Spleen (tissue), 7 donors: ENCODE results near the gene PAX5.

ENCODE experiments used
- CTCF ChIP-seq, 11 experiments: fragments of 200-600 bp in 7 of 11; fragments of 450-650 bp in 4 of 11; sonication (generic) in 4 of 11; IDR thresholded peaks in 8 of 11; conservative IDR thresholded peaks in 3 of 11; 1 replicate in 7 of 11; 2 replicates in 4 of 11; pipeline versions ENCODE4 v1.4.0 to v1.8.0; 2016 to 2021; ENCODE audit warnings: antibody characterized with exemption in 11 of 11, inconsistent platforms in 4 of 11, mild to moderate bottlenecking in 1 of 11
- POLR2AphosphoS5 ChIP-seq, 3 donors: sonication (generic); formaldehyde crosslinking; IDR thresholded peaks; one replicate each; pipeline ENCODE4 v1.5.1; 2017; ENCODE audit warnings: antibody characterized with exemption in 3 of 3
- donor health status: DM: no; HTN: no; CAD: no; lungs with moderate emphysema.
- donor health status: DM: no; HTN: no; CAD: no.
- donor health status: DM: no; HTN: no; CAD: no.

DNA sequence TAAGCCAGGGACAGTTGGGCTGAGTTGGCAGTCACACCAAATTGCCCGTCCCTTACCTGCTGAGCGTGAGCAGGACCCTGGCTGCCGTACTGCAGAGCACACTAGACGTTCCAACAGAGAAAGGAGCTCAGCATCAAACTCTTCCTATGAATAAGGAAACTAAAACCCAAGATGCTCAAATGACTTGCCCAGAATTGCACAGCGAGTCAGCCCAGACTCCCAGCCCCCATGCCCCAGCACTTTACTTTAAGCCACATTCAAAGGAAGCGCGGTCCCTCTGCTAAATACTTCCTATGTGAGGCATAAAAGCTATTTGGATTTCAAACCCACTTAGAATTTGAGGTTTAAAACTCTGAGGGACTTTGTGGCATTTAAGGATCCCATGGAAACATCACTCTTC, 23.9 kb downstream of the PAX5 start:
- TF ChIP-seq POLR2AphosphoS5 (IDR thresholded peaks at IDR 0.05): no peak
- TF ChIP-seq CTCF (IDR thresholded peaks at IDR 0.05 in 8 of 11, conservative IDR thresholded peaks at IDR 0.05 in 3 of 11): no peak
